IPS-15b (cell line): ENCODE measurements around the gene WDFY1.
A peak's percentile ranks its signal among the peaks of the same experiment; 100 is the strongest.

ENCODE experiments used
- H3K27me3 ChIP-seq: one replicate; pipeline ENCODE4 v1.6.1; 2013; ENCODE audit warnings: low read length; ENCODE audit not compliant: control insufficient read depth, insufficient read depth
- H3K36me3 ChIP-seq: one replicate; pipeline ENCODE4 v1.6.1; 2013; ENCODE audit warnings: low read length; ENCODE audit not compliant: control insufficient read depth, insufficient read depth
- H3K4me1 ChIP-seq: one replicate; pipeline ENCODE4 v1.6.1; 2013; ENCODE audit warnings: mild to moderate bottlenecking, low read length; ENCODE audit not compliant: control insufficient read depth, insufficient read depth
- H3K4me3 ChIP-seq: one replicate; pipeline ENCODE4 v1.5.1; 2013; ENCODE audit warnings: low read depth, low read length
- H3K9ac ChIP-seq: one replicate; pipeline ENCODE4 v1.6.1; 2013; ENCODE audit warnings: low read depth, mild to moderate bottlenecking, low read length
- H3K9me3 ChIP-seq: one replicate; pipeline ENCODE4 v1.6.1; 2013; ENCODE audit warnings: mild to moderate bottlenecking, low read length; ENCODE audit not compliant: control insufficient read depth, insufficient read depth

WDFY1 gene

GRCh38 chr2:223837287-223838061 lies 107.7 kb downstream of the WDFY1 start, which contains the start of gene AP1S3:
Gene AP1S3, minus strand, starts transcription at chr2:223837582. Its CDS starts 132 bp downstream, at chr2:223837450.
- Histone ChIP-seq H3K4me1 (peaks cover 8% of the 10 kb centered on the region), H3K36me3 (no peaks in the 10 kb centered on the region), H3K4me3 (peak within 1 kb of the TSS; percentile 77), H3K9me3 (no peaks in the 10 kb centered on the region), H3K9ac (no peak within 1 kb of the TSS), H3K27me3 (no peaks in the 10 kb centered on the region)

- Histone ChIP-seq H3K4me1 (peaks cover 12% of the 10 kb centered on the region), H3K4me3 (no peak overlapping the region), H3K9me3 (no peaks in the 10 kb centered on the region), H3K27me3 (no peaks in the 10 kb centered on the region), H3K36me3 (no peaks in the 10 kb centered on the region), H3K9ac (peak overlapping the region; percentile 17)
Observed at GRCh38 chr2:223835701-223836532, 109.2 kb downstream of the WDFY1 start.

- no peaks in the 10 kb centered on the region for H3K36me3 ChIP-seq
- H3K4me3 ChIP-seq = no peak overlapping the region
- no peak overlapping the region for H3K9ac ChIP-seq
- H3K4me1 ChIP-seq = peaks cover 12% of the 10 kb centered on the region
- H3K9me3 ChIP-seq = no peaks in the 10 kb centered on the region
- no peaks in the 10 kb centered on the region for H3K27me3 ChIP-seq
Observed at GRCh38 chr2:223834431-223834830, 110.7 kb downstream of the WDFY1 start.

- Histone ChIP-seq H3K9ac (no peak overlapping the region), H3K27me3 (no peaks in the 10 kb centered on the region), H3K9me3 (no peaks in the 10 kb centered on the region), H3K4me1 (peaks cover 12% of the 10 kb centered on the region), H3K4me3 (no peak overlapping the region), H3K36me3 (no peaks in the 10 kb centered on the region)
Observed at GRCh38 chr2:223832241-223832903, 112.8 kb downstream of the WDFY1 start.

- Histone ChIP-seq H3K27me3 (no peaks in the 10 kb centered on the region), H3K9ac (no peak overlapping the region), H3K4me3 (no peak overlapping the region), H3K36me3 (no peaks in the 10 kb centered on the region), H3K4me1 (peaks cover 12% of the 10 kb centered on the region), H3K9me3 (no peaks in the 10 kb centered on the region)
Observed at GRCh38 chr2:223829128-223829527, 116.0 kb downstream of the WDFY1 start.

- Histone ChIP-seq H3K9ac (no peak overlapping the region), H3K4me3 (no peak overlapping the region), H3K9me3 (no peaks in the 10 kb centered on the region), H3K36me3 (no peaks in the 10 kb centered on the region), H3K4me1 (peaks cover 8% of the 10 kb centered on the region), H3K27me3 (no peaks in the 10 kb centered on the region)
Observed at GRCh38 chr2:223828314-223828713, 116.8 kb downstream of the WDFY1 start.

- Histone ChIP-seq H3K27me3 (no peaks in the 10 kb centered on the region), H3K9ac (no peak overlapping the region)
Observed at GRCh38 chr2:223826995-223827394, 118.1 kb downstream of the WDFY1 start.

More at GRCh38 chr2:223826995-223827394, 118.1 kb downstream of the WDFY1 start:
- Histone ChIP-seq H3K4me3 (no peak overlapping the region), H3K36me3 (no peaks in the 10 kb centered on the region), H3K4me1 (no peaks in the 10 kb centered on the region), H3K9me3 (no peaks in the 10 kb centered on the region)
